Measurements from ENCODE around the gene KRTDAP. TPM values are rescaled to one million over a fixed set of nuclear protein-coding genes. Genes with fewer than 3 reads are reported as not detected.

KRTDAP gene
- total and polyA plus RNA-seq, 8 donors = 0.98 to 2.2 (median 1.8) TPM; not detected in 2

DNA sequence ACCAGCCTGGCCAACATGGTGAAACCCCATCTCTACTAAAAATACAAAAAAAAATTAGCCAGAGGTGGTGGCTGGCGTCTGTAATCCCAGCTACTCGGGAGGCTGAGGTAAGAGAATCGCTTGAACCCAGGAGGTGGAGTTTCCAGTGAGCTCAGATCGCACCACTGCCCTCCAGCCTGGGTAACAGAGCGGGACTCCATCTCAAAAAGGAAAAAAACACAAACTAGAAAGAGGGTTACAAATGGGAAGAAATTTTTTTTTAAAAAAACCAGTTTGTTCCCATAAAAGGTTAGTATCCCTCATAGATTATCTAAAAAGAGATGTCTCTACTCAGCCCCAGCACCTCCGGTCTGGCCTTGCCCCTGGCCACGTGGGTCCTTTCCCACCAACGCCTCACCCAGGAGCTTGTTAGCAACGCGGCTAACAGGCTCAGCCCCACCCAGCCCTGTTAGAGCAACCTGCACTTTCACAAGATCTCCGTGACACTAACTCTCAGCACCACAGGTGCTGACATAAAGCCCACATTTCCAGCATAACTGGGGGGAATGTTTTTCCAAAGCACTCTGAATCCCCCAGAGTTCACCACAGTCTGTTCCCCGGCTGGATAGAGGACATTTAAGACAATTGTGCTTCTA, 18.9 kb upstream of the KRTDAP start:
- DNase-seq = peak in 3 of 4 donors; percentile 57 to 90 (median 75)
- TF ChIP-seq, protein P1, sequence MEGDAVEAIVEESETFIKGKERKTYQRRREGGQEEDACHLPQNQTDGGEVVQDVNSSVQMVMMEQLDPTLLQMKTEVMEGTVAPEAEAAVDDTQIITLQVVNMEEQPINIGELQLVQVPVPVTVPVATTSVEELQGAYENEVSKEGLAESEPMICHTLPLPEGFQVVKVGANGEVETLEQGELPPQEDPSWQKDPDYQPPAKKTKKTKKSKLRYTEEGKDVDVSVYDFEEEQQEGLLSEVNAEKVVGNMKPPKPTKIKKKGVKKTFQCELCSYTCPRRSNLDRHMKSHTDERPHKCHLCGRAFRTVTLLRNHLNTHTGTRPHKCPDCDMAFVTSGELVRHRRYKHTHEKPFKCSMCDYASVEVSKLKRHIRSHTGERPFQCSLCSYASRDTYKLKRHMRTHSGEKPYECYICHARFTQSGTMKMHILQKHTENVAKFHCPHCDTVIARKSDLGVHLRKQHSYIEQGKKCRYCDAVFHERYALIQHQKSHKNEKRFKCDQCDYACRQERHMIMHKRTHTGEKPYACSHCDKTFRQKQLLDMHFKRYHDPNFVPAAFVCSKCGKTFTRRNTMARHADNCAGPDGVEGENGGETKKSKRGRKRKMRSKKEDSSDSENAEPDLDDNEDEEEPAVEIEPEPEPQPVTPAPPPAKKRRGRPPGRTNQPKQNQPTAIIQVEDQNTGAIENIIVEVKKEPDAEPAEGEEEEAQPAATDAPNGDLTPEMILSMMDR (IDR thresholded peaks at IDR 0.05) = no peak
- intact Hi-C loops (cut with DNase I) = no loop called here
- peak; percentile 84 for ATAC-seq
- no peaks in the 10 kb centered on the region for H3K9me3 ChIP-seq
- peaks cover 0 to 7% of the 10 kb centered on the region in 2 donors for H3K4me1 ChIP-seq
- H3K4me3 ChIP-seq = peak overlapping the region; percentile 34 to 39
- H3K27me3 ChIP-seq = peaks cover 4 to 80% of the 10 kb centered on the region in 2 donors
- H3K36me3 ChIP-seq = no peaks in the 10 kb centered on the region
- H3K27ac ChIP-seq = peak overlapping the region; percentile 63 to 80

- intact Hi-C loops (cut with DNase I) = no loop called here
- H3K27me3 ChIP-seq = peaks cover 4 to 70% of the 10 kb centered on the region in 2 donors
These were observed 17.9 kb upstream of the KRTDAP start for GRCh38 chr19:35508129-35508528.

GRCh38 chr19:35507561-35507960, 17.3 kb upstream of the KRTDAP start:
- ATAC-seq (no peak), DNase-seq (no peak)
- Histone ChIP-seq H3K4me3 (no peak overlapping the region), H3K27me3 (peaks cover 4 to 65% of the 10 kb centered on the region in 2 donors), H3K27ac (no peak overlapping the region), H3K9me3 (no peaks in the 10 kb centered on the region), H3K36me3 (no peaks in the 10 kb centered on the region), H3K4me1 (peaks cover 0 to 7% of the 10 kb centered on the region in 2 donors)
- intact Hi-C loops (cut with DNase I) = no loop called here
- TF ChIP-seq, protein P1 (IDR thresholded peaks at IDR 0.05) = no peak

More at GRCh38 chr19:35508129-35508528, 17.9 kb upstream of the KRTDAP start:
- TF ChIP-seq, protein P1 (IDR thresholded peaks at IDR 0.05) = no peak
- H3K9me3 ChIP-seq = no peaks in the 10 kb centered on the region
- H3K4me1 ChIP-seq = peaks cover 0 to 7% of the 10 kb centered on the region in 2 donors
- no peak for DNase-seq
- H3K27ac ChIP-seq = no peak overlapping the region
- no peak for ATAC-seq
- H3K4me3 ChIP-seq = no peak overlapping the region
- H3K36me3 ChIP-seq = no peaks in the 10 kb centered on the region

DNA sequence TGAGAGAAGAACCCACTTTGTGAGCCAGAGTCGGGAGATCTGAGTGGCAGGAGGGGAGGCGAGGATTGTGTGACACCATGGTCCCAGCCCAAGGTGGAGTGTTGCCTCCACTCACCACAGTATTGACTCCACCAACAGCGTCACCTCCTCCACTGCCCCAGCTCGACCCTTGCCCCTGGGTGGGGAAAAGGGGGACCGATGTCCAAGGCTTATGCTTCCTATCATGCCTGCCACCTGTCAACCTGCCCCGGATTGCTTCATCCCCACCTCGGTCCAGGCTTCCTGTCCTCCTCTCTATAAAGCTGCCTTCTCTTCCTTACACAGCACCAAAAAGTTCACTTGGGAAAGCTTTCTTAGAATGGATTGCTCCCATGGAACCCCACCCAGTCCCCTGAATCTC, 15.7 kb upstream of the KRTDAP start:
- intact Hi-C loops (cut with DNase I) = no loop called here

GRCh38 chr19:35502751-35503150, 12.5 kb upstream of the KRTDAP start:
- intact Hi-C loops (cut with DNase I) = no loop called here
- H3K27ac ChIP-seq = no peak overlapping the region
- H3K27me3 ChIP-seq = peaks cover 0 to 19% of the 10 kb centered on the region in 2 donors
- DNase-seq (no peak), ATAC-seq (no peak)
- H3K4me1 ChIP-seq = no peaks in the 10 kb centered on the region
- H3K4me3 ChIP-seq = no peak overlapping the region
- no peaks in the 10 kb centered on the region for H3K36me3 ChIP-seq
- TF ChIP-seq, protein P1 (IDR thresholded peaks at IDR 0.05) = no peak
- H3K9me3 ChIP-seq = no peaks in the 10 kb centered on the region

More for the DNA sequence above, 15.7 kb upstream of the KRTDAP start:
- no peaks in the 10 kb centered on the region for H3K9me3 ChIP-seq
- no peak for ATAC-seq
- H3K27me3 ChIP-seq = peaks cover 4 to 52% of the 10 kb centered on the region in 2 donors
- peaks cover 0 to 7% of the 10 kb centered on the region in 2 donors for H3K4me1 ChIP-seq
- no peaks in the 10 kb centered on the region for H3K36me3 ChIP-seq
- H3K27ac ChIP-seq = no peak overlapping the region
- no peak overlapping the region for H3K4me3 ChIP-seq
- TF ChIP-seq, protein P1 (IDR thresholded peaks at IDR 0.05) = no peak
- no peak for DNase-seq
